Activated gamma-delta T cell treated with Interleukin-2 at 50 U/mL for 16 hours (primary cell): ENCODE data around the gene FOS.
A peak's percentile ranks its signal among the peaks of the same experiment; 100 is the strongest.
"Not testable (repeated sequence)": the region's sequence is repeated elsewhere in the genome, so short reads cannot be mapped to it uniquely, and the experiment has no call there.

Experiments used
- DNase-seq: peaks from one replicate; pipeline ENCODE4 v3.0.0-alpha.2; 2020

FOS gene

GRCh38 chr14:75295491-75296345, 17.1 kb downstream of the FOS start:
- peak; percentile 70 for DNase-seq

GRCh38 chr14:75297411-75298040, 18.9 kb downstream of the FOS start:
- DNase-seq: no peak

GRCh38 chr14:75298187-75298965, 19.7 kb downstream of the FOS start:
- DNase-seq: no peak

DNA sequence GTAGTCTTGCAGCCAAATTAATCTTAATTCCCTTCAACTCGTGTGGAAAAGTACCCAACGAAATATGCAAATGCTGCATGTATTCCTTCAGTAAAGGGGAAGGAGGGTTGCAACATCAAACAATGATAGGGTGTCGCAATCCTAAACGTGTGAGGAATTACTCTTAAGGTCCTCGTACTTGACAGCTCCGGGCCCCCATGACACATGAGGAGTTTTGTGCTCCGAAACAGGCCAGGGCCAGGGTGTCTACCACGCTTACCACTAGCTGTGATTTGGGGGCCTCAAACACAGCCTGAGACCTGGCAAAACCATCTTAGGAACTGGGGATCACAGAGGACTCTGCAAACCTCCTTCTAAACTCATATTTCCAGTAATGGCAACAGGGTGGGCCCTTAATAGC, 20.4 kb downstream of the FOS start:
- no peak for DNase-seq

GRCh38 chr14:75299576-75299975, 20.9 kb downstream of the FOS start:
- DNase-seq: no peak

GRCh38 chr14:75301666-75302325, 23.2 kb downstream of the FOS start:
- DNase-seq: no peak

DNA sequence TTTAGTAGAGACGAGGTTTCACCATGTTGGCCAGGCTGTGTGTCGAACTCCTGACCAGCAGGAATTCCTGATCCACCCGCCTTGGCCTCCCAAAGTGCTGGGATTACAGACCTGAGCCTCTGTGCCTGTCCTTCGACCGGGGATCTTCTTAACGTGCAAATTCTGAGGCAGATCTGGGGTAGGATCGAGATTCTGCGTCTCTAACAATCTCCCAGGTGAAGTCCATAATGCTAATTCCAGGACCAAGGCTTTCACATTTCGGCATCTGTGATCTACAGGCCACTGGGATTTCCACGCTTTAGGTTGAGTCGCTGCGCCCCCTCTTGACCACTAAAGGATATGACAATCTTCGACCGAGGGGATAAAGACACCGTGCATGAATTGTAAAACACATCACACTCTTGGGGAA, 24.8 kb downstream of the FOS start:
- DNase-seq: peak; percentile 58

GRCh38 chr14:75306410-75306809, 27.8 kb downstream of the FOS start:
- not testable (repeated sequence) for DNase-seq

DNA sequence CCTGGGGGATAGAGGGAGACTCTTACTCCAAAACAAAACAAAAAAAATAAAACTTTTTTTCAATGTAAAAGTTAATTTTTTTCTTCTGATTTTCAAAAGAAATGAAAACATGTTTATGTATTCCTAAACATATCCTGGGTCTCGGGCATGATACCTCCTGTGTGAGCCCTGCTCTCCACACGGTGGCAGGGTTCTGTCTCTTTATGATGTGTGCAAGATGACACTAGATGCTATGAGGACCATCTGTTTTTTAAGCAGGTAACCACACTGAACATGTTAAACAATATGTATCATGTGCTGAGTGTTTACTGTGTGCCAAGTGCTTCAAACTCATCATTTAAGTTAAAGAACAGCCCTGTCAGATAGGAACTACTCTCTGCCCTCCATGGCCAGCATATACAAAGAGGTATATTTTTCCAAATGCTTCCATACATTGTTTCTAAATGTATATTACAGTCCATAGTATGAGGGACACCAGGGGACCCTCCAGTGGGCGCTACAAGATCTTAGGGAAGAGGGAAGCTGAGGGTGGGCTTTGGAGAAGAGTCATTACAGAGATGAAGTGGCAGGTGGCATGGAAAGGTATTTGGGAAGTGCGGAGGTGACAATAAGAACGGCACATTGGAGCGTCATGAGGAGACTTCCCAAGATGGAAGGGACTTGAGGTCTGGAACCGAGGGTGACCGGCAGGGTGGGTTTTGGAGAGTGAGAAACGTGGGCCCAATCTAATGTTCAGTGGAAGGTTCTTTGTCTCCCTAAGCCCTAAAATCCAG, 28.5 kb downstream of the FOS start:
- DNase-seq: no peak

- DNase-seq: peak; percentile 67
Measured at GRCh38 chr14:75307700-75308379, 29.2 kb downstream of the FOS start.

GRCh38 chr14:75308991-75309390, 30.4 kb downstream of the FOS start:
- DNase-seq: not testable (repeated sequence)

GRCh38 chr14:75309561-75309960, 30.9 kb downstream of the FOS start:
- not testable (repeated sequence) for DNase-seq

- no peak for DNase-seq
Measured at GRCh38 chr14:75310295-75311111, 31.9 kb downstream of the FOS start.

DNA sequence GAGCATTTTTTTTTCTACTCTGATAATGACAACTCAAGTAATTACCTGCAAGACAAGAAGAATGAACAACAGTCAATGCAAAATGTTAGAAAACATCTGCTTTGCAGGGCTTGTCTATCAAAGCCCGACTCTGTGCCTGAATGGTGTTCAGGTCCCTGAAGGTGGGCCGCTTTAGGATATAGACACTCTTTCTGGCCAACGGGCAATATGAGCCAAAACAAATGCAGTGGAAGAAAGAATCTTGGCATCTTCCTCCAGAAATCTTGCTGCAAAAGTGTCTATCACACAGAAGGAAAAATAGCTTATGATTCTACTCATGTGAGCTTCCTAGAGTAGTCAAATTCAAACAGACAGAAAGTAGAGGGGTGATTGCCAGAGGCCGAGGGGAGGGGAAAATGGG, 32.7 kb downstream of the FOS start:
- DNase-seq: no peak

GRCh38 chr14:75312341-75312740, 33.7 kb downstream of the FOS start:
- DNase-seq: no peak

DNA sequence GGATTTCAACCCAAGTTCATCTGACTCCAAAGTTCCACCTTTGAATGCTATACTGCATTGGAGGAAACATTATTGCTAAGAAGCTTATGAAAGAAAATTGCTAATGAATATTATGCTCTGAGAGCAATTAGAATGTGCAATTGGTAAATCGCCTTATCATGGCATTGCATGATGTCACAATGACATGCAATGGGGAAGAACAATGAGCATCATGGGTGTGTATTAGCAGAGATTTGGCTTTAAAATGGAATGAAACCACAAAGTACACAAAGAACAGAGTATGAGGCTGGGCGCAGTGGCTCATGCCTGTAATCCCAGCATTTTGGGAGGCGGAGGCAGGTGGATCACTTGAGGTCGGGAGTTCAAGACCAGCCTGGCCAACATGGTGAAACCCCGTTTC, 34.7 kb downstream of the FOS start:
- no peak for DNase-seq

DNA sequence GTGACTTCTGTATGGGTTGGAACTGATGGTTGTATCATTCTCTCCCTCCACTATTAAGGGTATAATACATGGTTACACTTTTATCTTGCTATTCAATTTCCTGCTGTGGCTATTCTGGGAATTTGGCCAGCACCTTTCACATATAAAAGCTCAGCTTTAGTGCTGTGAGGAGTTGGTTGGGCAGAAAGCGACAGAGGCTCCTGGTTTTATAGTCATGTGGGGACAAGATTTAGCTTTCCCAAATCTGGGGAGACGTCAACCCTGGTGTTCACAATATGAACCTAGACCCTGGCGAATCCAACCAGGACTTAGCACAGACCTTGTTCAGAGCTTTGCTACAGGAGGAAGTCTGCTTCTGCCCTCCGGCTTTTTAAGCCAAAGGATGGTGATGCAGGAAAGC, 36.5 kb downstream of the FOS start:
- DNase-seq: no peak

- no peak for DNase-seq
Measured at GRCh38 chr14:75317148-75317547, 38.5 kb downstream of the FOS start.

GRCh38 chr14:75318353-75318752, 39.7 kb downstream of the FOS start:
- DNase-seq: no peak

DNA sequence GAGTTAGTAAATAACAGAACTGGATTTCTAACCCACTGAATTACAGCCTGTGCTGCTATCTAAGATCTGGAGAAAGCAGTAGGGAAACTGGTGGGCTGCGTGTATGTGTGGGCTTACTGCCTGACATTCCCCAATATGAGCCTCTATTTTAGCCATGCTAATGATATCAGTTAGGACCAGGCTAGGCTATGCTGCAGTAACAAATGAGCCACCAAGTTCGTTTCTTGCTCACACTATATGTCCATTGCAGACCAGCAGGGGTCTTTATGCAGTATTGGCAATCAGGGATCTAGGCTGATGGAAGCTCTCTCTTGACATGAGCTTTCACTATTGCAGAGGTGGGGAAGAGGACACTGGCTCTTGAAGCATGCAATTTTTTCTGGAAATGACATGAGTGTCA, 40.4 kb downstream of the FOS start:
- no peak for DNase-seq

DNA sequence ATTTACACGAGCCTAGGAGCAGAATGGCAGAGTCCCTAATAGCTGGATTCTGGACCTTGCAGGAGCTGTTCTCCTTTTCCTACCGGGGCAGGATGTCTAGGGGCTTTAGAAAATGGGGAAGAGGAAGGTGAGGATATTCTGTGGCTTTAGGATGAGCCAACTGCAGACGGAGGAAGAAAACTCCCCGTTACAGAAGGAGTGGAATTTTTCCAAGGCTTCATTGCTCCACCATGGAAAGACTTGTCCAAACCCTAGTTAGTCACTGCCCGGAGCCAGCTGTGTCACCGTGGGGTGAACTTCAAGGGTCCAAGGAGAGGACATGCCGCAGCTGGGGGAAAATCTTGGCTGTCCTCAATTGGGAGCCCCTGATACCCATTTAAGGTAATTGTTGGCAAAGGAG, 41.6 kb downstream of the FOS start:
- DNase-seq: no peak
